Measurements from ENCODE around the gene WNT9A.

The WNT9A gene

GRCh38 chr1:227907439-227908015 is 40.2 kb downstream of the WNT9A start:
- DNase-seq, result no peak

- no peak for DNase-seq
Measured at GRCh38 chr1:227906550-227907071, 41.1 kb downstream of the WNT9A start.

- peak; percentile 13 for DNase-seq
Measured at GRCh38 chr1:227905573-227906487, 41.9 kb downstream of the WNT9A start.

GRCh38 chr1:227904541-227905335 is 43.0 kb downstream of the WNT9A start:
- DNase-seq, result no peak

GRCh38 chr1:227903614-227904501 is 43.9 kb downstream of the WNT9A start:
- DNase-seq, result no peak

GRCh38 chr1:227903061-227903521 is 44.6 kb downstream of the WNT9A start:
- DNase-seq, result no peak

- DNase-seq, result no peak
Measured at GRCh38 chr1:227902641-227902990, 45.1 kb downstream of the WNT9A start.

GRCh38 chr1:227901906-227902640 is 45.7 kb downstream of the WNT9A start:
- no peak for DNase-seq

- no peak for DNase-seq
Measured at GRCh38 chr1:227901239-227901905, 46.4 kb downstream of the WNT9A start.

GRCh38 chr1:227900571-227901051 is 47.1 kb downstream of the WNT9A start:
- DNase-seq, result peak; percentile 23

GRCh38 chr1:227899820-227900449 is 47.8 kb downstream of the WNT9A start:
- no peak for DNase-seq

GRCh38 chr1:227899141-227899819 is 48.5 kb downstream of the WNT9A start:
- DNase-seq, result no peak

- DNase-seq, result no peak
Measured at GRCh38 chr1:227898502-227899140, 49.1 kb downstream of the WNT9A start.

- DNase-seq, result no peak
Measured at GRCh38 chr1:227897704-227898438, 49.9 kb downstream of the WNT9A start.

GRCh38 chr1:227896710-227897655 is 50.7 kb downstream of the WNT9A start:
- DNase-seq, result no peak

- no peak for DNase-seq
Measured at GRCh38 chr1:227895828-227896685, 51.7 kb downstream of the WNT9A start.
